Renal pelvis (tissue), 4 donors: ENCODE results near the gene CRACDL. TPM values are rescaled to one million over a fixed set of nuclear protein-coding genes. Genes with fewer than 3 reads are reported as not detected.
"Not testable (repeated sequence)": the region's sequence is repeated elsewhere in the genome, so short reads cannot be mapped to it uniquely, and the experiment has no call there.

Experiments used
- DNase-seq: peaks from one replicate; pipeline ENCODE4 v3.0.0-alpha.2; 2013
- polyA plus RNA-seq, 3 donors: library from polyadenylated mRNA; unstranded; fragments of 120-200 nt; gene quantifications; one replicate each; pipeline ENCODE4 v1.2.1, GENCODE V29; 2013; ENCODE audit not compliant: insufficient read length in 3 of 3

CRACDL gene
- polyA plus RNA-seq, 3 donors, result 3.0 to 3.4 (median 3.0) TPM

DNA sequence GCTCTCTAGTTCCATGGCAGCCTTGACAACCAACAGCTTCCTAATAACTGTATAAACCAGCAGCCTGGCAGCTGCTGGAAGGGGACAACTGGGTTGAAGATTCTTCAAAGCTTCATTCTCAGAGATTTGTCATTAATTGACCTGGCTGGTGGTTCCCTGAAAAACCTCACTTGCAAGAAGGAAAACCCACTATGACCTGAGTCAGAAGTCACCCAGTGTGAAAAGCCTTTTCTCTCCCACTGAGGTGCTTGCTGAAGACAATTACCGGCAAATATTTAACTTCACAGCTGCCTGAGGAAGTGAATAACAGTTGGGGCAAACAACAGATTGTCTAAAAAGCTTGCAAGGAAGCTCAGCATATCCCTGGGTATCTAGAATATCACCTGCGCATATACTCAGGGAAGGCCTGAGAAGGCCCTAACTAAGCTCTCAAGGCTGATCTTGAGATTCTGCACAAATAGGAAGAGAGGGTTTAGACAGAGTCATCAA is 49.9 kb downstream of the CRACDL start:
- no peak for DNase-seq

DNA sequence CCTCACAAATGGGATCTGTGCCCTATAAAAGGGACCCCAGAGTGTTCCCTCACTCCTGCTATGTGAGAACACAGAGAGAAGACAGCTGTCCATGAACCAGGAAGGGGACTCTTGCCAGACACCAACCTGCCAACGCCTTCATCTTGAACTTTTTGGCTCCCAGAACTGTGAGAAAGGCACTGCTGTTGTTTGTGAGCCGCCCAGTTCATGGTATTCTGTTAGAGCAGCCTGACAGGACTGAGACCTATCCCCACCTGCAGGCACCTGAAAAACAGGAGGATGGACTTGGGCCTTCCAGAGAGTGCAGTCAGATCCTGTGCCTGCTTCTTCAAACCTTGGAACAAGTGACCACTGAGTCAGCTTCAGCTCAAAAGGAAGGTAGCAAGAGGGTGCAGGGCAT is 51.4 kb downstream of the CRACDL start:
- DNase-seq, result no peak

DNA sequence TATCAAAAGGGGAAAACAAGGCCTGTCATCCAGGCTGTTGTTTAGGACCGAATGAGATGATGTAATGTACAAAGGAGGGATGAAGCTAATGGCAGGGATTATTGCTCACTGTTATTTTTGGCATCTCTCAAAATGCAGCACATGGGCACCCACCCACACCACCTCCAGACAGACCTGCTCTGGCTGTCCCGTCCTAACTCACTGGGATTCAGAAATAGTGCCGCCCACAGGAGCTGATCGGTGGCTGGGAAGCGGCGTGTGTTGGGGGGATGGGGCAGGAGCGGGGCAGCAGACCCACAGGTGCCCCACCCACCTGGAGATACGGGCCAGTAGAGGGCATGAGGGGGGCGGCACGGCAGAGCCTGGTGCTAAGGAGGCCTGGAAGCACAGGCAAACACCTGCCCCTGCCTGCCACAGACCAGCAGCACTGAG is 52.2 kb downstream of the CRACDL start:
- DNase-seq, result no peak

DNA sequence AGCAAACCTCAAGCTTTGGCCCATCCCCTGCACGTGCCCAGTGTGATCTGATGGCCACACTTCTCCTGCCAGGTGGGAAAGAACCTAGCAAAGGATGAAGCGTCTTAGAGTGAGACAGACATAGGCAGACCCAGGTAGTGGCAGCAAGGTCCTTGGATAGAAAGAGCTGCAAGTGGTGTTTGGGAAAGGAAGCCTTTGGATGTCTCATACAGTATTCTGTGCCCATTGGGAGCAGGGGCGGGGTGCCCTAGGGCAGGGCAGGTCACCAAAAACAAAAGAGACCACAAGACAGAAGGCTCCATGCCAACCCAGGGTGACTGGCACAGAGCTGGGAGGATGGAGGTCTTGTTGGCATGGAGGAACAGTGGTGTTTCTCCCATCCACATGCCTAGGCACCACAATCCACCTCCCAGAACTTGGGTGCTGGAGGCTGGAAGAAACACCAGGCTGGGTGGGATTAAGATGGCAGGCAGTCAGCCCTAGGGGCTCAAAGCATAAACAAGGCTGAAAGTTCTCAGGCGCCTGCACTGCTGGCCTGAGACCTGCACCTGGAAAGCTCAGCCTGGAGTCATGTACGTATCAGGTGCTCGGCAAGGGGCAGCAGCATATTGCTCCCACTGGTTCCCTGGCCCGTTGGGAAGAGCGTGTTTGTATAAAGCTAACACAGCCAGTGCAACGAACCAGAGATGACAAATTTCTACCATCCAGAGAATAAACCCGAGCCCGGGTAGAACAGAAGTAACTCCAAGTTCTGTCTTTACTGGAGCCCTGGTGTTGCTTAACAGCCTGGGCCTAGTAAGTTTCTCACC is 52.9 kb downstream of the CRACDL start:
- no peak for DNase-seq

DNA sequence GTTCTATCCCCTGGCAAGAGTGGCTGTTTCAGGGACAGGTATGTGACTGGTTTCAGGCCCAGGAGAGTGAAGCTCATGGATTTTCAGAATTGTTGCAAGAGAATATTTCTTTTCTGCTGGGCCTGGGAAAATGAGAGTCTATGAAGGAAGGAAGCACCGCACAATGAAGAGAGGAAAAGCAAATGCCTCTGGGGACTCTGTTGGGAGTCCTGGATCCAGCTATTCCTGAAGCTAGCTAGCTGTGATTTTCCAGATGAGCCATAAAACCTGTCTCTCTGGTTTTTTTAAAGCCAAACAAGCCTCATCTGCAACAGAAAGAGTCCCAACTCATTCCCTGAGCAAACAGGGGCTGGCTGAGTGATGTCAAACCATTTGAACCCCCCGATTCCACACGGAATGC is 53.7 kb downstream of the CRACDL start:
- DNase-seq, result no peak

DNA sequence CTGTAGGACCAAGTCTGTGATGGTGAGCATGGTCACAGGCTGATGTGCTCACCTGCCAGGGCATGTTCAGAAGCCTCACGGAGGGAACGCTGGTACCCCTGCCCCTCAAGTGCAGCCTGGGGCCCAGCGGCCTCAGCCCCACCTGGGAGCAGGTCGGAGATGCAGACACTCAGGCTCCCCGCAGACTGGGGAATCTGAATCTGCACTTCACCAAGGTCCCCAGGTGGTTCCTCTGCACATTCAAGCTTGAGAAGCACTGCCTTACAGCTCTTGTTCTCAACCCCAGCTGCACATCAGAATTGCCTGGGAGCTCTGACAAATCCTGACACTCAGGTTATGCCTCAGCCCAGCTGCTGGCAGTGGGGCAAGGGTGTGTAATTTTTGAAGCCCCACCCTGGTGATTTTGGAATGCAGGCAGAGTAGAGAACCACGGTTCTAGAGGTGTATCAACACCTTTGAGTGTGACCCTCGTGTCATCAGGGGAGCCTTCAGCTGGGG is 54.8 kb downstream of the CRACDL start:
- DNase-seq, result no peak

DNA sequence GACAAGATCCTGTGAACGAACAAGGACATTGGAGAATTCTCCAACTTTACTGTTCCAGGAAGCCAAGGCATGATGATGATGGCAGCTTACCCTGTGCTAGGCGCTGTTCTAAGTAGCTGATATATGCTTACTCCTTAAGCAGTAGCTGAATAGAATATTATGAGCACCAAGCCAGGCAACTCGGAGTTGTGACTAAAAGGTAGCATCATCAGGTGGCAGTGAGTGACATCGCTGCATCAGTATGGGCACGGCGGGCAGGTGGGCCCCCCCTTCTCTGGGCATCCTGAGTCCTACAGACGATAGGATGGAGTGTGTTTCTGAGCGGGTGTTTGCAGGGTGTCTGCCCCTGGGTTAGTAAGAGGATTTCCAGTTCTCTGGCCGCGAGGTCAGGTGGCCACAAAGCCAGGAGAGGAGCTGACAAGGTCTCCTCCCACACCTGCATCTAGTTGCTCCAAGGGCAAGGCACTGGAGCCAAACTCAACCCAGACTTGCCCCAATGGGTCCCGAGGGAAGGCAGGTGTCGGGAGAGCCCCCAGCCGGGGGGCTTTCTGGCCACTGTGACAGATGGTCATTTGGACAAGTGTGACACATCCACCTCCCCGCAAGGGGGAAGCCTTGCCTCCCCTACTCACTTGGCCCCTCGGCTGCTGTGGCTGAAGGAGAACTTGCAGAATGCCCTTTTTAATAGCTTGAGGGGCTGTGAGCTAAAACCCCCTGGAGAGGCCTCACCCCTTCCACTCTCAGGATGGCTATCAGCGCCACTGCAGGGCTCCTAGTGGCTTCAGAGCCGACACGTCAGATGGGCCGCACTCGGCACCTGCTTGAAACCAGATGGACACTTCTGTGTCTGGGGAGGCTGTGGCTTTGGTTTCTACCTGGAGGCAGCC is 55.5 kb downstream of the CRACDL start:
- no peak for DNase-seq

DNA sequence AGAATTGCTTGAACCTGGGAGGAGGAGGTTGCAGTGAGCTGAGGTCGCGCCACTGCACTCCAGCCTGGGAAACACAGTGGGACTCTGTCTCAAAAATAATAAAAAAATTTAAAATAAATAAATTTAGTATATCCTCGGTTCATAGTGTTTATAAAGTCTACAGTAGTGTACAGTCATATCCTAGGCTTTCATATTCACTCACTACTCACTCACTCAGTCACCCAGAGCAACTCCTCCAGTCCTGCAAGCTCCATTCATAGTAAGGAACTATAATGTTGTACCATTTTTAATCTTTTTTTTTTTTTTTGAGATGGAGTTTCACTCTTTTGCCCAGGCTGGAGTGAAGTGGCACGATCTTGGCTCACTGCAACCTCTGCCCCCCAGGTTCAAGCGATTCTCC is 58.4 kb downstream of the CRACDL start:
- DNase-seq, result not testable (repeated sequence)

DNA sequence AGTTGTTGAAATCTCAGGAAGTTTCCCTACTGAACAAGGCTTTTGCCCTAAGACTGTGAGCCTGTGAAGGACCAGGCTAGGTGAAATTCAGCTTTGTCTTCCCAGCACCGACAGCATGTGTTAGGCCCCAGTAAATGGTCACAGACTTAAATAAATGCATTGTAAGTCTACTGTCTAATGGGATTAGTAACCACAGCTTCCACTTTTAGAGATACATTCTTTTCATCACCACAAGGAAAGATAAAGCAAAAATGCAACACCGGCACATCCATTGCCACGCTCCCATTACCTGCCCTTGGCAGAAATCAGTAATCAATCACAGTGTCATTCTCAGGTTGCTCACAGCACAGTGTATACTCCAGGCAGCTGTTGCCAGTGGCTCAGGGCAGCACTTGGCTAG is 59.3 kb downstream of the CRACDL start:
- no peak for DNase-seq

DNA sequence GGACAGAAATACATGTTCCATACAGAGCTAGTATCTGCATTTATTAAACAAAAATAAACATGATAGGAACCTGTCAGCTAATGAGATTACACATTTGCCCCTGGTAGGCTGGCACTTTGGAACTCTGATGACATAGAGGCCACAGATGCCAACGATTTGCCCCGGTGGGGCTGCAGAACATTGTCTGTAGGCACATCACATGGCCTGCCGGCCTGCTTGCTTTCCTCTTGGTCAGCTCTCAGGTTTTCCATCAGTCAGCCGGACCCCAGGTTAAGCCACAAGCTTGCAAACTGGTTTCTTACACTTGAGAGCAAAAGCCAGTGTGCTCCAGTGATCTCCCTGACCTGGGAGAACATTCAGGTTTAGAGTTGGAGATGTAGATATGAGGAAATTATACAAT is 60.3 kb downstream of the CRACDL start:
- no peak for DNase-seq

DNA sequence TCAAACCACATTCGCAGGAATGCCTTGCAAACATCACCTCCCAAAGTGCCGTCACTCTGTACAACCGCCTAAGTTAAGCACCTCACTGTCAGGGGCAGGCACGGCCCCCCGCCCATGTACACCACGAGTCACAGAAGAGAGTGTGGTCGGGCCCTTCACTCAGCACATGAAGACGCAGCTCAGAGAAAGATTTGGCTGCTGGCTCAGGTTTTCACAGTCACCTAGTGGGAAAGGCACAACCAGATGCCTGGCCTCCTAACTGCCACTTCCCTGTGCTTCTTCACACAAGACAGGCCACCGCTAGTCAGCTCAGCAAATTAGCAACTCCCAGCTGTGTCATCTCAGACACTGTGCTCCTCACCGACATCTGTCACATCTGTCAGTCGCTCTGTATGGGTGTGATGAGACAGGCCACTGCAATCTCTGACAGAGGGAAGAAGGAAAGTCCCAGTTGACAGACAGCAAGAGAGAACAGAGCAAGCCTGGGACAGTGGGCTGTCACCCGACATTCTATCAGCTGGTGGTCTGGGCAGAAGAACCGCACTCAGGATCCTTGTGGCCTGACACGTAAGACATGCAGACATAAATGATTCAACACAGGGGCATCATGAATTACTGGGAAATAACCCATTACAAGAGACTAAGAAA is 60.8 kb downstream of the CRACDL start:
- no peak for DNase-seq

DNA sequence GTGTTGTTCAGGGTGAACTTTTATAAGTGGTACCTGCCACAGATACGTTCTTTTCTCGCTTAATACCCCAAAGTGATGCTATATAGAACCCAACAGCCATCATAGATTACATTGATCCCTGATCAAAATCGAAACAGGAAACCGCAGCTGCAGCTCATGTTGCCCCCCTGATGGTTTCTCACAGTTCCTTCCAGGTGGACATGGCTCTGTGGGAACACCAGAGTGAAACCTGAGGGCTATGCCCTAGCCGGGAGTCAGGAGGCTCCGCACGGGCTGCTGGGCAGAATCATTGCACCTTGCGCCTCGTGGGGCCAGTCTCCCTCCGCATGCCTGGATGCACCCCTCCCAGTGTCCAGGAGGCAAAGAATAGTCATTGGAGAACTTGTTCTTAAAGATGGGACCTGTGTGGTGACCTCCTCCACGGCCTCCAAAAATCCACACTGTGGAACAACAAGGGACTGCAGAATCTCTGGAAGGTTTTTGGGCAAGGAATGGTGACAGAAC is 61.8 kb downstream of the CRACDL start:
- no peak for DNase-seq

DNA sequence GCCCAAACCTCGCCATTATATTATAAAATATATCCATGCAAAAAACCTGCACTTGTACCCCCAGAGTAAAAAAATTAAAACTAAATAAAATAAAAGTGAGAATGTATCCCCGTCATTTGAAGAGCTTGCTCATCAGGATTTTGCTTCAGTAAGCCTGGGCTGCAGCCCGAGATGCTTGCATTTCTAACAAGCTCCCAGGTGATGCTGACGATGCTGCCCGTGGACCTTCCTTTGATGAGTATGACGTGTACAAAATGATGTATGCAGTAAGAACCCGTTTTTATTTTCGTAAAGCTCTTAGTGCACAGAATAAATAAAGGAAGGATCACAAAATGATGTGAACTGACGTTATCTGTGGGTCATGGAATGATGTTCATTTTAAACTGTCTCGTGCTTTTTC is 63.5 kb downstream of the CRACDL start:
- no peak for DNase-seq

DNA sequence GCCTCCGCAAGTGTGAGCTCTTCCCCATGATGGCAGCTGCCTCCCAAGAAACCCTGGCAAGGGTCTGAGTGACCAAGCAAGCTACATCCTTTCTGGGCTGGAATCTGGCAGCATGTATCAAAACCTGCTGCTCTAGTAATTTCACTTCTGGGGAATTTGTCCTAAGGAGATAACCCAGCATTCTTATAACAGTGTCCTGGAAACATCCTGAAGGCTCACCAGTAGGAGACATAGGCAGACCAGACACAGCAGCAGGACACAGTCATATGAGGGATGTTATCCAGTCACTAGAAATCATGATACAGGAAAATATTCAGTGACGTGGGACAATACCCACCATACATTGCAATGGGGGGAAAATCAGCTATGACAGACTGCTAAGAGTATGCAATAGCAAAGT is 64.5 kb downstream of the CRACDL start:
- DNase-seq, result no peak

DNA sequence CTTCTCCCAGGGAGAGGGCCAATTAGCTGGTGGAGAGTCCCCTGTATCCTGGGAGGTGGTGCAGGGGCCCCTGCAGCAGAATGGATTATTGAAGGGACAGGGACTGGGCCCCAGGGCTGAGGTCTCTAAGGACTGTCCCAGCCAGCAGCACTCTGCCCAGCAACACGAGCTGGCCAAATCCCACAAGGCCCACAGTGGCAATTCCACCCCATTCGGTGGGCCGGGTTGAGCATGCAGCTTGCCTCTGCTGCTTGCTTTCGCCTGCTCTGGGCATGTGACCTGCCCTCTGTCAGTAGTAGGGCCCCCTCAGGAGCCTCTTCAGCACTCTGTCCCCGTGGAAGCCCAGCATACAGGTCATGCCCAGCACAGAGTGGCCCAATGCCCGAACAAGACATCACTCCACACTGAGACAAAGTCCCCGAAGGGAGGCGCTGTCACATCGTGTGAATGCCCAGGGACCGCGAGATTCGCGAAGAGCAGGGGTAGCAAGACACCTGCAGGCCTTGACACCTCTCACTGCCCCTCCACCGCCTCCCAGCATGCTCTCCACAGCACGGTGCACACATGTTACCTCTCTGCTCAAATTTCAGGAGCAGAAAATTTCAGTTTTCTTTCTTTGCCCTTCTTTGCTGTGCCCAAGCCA is 65.4 kb downstream of the CRACDL start:
- DNase-seq, result no peak

DNA sequence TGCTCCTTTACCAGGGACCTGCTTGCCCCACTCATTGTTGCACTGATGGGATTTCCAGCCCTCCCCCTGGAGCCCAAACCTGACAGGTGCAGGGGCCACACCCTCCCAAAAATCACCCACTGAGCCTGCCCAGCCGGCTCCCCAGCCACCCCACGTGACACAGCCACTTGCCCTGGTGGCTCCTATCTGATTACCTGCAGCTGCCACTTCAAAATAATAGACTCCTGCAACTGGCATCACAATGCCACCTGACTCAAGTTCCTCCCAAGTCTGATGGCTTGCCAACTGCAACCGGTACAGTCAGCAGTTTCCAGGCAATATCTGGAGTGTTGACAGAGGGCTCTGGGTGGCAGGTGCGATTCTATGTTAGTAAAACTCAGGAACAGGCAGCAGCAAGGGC is 66.2 kb downstream of the CRACDL start:
- peak; percentile 10 for DNase-seq

DNA sequence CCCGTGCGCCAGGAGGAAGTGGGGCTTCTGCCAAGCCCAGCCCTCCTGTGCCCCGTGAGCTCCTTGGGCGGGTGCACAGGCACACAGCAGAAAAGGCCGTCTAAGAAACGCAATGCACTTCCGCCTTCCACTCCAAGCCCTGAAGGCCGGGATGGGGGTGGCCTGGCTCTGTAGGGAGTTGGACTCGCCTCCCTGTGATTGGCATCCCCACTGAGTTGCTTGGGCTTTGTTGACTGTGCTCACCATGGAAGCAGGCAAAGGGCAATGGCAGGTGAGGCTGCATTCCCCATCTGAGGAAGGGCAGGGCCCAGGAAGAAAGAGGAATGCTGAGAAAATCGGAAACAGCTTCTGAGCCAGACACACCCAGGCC is 66.8 kb downstream of the CRACDL start:
- peak; percentile 23 for DNase-seq

DNA sequence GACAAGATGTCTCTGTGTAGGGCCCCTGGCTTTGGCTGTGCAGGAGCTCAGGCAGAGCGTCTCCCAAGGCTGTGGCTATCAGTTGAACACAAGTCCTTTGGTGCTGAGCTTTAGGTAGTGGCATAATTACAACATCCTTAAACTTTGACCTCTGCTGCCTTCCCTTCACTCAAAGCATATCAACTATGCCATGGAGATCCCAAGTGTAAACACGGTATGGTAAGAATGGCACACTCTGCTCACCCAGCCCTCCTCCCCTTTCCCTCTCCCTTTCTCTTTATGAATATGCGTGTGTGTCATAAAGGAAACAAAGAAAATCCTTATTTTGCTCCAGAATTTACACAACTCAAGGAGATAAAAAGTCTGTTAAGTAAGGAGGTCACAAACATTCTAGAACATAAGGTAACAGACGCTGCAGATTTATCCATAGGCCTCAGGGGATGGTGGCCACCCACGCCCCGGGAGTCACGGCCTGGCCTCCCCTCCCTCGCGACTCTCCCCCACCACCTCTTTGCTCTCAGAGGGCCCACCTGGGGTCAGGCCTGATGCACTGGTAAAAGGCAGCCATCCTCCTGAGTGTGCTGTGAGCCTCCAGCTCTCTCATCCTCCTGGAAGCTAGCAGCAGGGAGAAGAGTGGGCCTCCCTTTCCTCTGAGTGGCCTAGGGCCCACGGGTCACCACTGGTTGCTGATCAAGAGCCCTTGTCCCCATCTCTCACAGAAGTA is 67.3 kb downstream of the CRACDL start:
- no peak for DNase-seq

DNA sequence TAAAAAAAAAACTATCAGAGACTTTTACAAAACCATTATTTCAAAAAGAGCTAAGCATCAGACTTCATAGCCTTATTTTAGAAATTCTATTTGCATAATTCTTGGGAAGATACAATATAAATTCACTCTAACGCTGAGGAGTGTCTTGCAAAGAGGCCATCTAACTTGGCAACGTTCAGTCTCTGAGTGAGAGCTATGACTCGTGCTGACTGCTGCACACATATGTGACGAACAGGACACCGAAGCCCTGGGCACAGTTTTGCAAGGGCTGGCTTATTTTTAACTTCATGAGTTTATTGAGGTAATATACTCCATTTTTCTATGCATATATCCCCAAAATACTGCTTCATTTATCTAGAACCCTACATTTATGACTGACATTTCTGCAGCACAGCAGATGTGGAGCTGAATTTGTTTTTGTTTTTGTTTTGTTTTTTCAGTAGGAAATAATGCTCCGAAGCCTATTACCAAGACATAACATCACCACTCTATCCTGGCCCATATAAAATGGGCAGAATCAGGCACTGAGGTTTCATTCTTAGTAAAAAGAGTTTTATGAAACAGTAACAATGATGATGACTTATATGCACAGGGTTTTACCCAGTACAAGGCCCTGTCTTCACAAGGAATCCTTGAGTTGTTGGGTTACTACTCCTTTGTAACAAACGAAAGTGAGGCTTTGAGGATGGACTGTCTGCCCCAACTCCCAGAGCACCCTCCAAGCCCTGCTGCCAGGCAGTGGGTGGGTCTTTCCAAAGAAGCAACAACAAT is 68.3 kb downstream of the CRACDL start:
- DNase-seq, result no peak

DNA sequence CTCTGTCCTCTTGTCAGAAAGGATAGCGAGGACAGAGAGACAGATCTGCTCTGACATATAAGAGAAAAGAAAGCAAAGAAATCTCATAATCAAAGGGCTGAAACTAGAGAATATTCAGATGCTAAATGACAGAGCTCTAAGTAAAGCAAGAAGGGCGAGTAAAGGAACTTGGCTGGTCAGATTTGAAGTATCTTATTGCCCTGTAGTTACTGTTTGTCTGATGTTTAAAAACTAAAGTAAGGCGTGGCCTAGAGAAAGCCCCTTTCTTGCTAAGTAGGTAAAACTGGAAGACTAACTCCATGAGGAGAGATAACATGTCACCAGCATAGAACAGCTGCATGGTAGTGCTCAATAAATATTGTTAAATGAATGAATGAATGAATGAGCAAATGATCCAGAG is 70.0 kb downstream of the CRACDL start:
- no peak for DNase-seq
